GM06990 (cell line): ENCODE results near the gene CFAP61.

Experiments
- DNase-seq: peaks from one replicate; pipeline ENCODE4 v3.0.0-alpha.2; 2011; ENCODE audit not compliant: insufficient read length; ENCODE audit errors: extremely low read depth
- H3K27me3 ChIP-seq: replicated peaks from 2 replicates; pipeline ENCODE4 v1.6.0; 2011; ENCODE audit warnings: low read length; ENCODE audit not compliant: control insufficient read depth, insufficient read depth
- H3K36me3 ChIP-seq: 2 replicates; pipeline ENCODE4 v1.5.1; 2011; ENCODE audit warnings: low read length; ENCODE audit not compliant: control insufficient read depth, insufficient read depth
- H3K4me3 ChIP-seq: replicated peaks from 2 replicates; pipeline ENCODE4 v1.5.1; 2011; ENCODE audit warnings: low read depth, mild to moderate bottlenecking, control low read depth, low read length
- CTCF ChIP-seq: IDR thresholded peaks from 2 replicates; pipeline ENCODE4 v1.5.1; 2011; ENCODE audit warnings: low read length, control low read depth, mild to moderate bottlenecking, inconsistent platforms; ENCODE audit not compliant: insufficient read depth, poor library complexity, severe bottlenecking

The CFAP61 gene

GRCh38 chr20:20138301-20139064, 86.2 kb downstream of the CFAP61 start:
- H3K36me3 ChIP-seq, result no peaks in the 10 kb centered on the region
- no peak for DNase-seq
- no peaks in the 10 kb centered on the region; the same call in 1 of the 2 replicates for H3K27me3 ChIP-seq
- no peak for TF ChIP-seq CTCF
- no peak overlapping the region for H3K4me3 ChIP-seq

- Histone ChIP-seq H3K27me3 (no peaks in the 10 kb centered on the region; the same call in 1 of the 2 replicates), H3K4me3 (no peak overlapping the region), H3K36me3 (no peaks in the 10 kb centered on the region)
- DNase-seq, result no peak
- TF ChIP-seq CTCF, result no peak
These were observed 87.1 kb downstream of the CFAP61 start for GRCh38 chr20:20139403-20139802.

GRCh38 chr20:20143165-20143564, 90.8 kb downstream of the CFAP61 start:
- DNase-seq, result no peak
- no peak for TF ChIP-seq CTCF
- Histone ChIP-seq H3K27me3 (no peaks in the 10 kb centered on the region; the same call in 1 of the 2 replicates), H3K36me3 (no peaks in the 10 kb centered on the region), H3K4me3 (no peak overlapping the region)

GRCh38 chr20:20143646-20144045, 91.3 kb downstream of the CFAP61 start:
- H3K4me3 ChIP-seq, result no peak overlapping the region
- no peaks in the 10 kb centered on the region; the same call in 1 of the 2 replicates for H3K27me3 ChIP-seq
- DNase-seq, result no peak
- no peaks in the 10 kb centered on the region for H3K36me3 ChIP-seq
- no peak for TF ChIP-seq CTCF

- no peak for DNase-seq
- Histone ChIP-seq H3K4me3 (no peak overlapping the region), H3K36me3 (no peaks in the 10 kb centered on the region), H3K27me3 (no peaks in the 10 kb centered on the region)
- no peak for TF ChIP-seq CTCF
These were observed 96.4 kb downstream of the CFAP61 start for GRCh38 chr20:20148779-20149178.
